GM10266 (cell line): ENCODE measurements around the gene FHOD3.
A peak's percentile ranks its signal among the peaks of the same experiment; 100 is the strongest.

Source experiments
- DNase-seq: peaks from one replicate; pipeline ENCODE4 v3.0.0; 2012; ENCODE audit errors: extremely low spot score
- TF ChIP-seq, protein P1 (sequence below): IDR thresholded peaks from 2 replicates; pipeline ENCODE4 v1.5.1; 2012; ENCODE audit warnings: mild to moderate bottlenecking, low read depth; ENCODE audit not compliant: control insufficient read depth, insufficient read depth; ENCODE audit errors: missing control alignments

Gene FHOD3

GRCh38 chr18:36653141-36653869 is 355.8 kb downstream of the FHOD3 start:
- TF ChIP-seq, protein P1, sequence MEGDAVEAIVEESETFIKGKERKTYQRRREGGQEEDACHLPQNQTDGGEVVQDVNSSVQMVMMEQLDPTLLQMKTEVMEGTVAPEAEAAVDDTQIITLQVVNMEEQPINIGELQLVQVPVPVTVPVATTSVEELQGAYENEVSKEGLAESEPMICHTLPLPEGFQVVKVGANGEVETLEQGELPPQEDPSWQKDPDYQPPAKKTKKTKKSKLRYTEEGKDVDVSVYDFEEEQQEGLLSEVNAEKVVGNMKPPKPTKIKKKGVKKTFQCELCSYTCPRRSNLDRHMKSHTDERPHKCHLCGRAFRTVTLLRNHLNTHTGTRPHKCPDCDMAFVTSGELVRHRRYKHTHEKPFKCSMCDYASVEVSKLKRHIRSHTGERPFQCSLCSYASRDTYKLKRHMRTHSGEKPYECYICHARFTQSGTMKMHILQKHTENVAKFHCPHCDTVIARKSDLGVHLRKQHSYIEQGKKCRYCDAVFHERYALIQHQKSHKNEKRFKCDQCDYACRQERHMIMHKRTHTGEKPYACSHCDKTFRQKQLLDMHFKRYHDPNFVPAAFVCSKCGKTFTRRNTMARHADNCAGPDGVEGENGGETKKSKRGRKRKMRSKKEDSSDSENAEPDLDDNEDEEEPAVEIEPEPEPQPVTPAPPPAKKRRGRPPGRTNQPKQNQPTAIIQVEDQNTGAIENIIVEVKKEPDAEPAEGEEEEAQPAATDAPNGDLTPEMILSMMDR: no peak
- no peak for DNase-seq

DNA sequence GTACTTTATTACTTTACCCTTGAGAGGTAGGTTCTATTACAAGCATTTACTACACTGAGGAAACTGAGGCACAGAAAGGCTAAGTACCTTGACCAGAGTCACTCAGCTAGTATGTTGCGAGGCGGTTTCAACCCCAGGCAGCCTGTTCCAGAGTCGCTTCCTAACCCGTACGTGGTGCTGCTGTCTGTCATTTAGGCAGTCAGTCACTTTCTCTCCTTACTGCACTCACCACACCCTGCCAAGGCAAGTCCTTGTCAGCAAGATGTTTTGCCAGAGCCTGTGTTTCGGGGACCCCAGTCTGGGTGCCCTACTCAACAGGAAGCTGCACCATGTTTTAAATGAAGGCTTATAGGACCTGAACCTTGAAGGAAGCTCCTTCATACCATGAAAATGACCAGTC is 356.4 kb downstream of the FHOD3 start:
- TF ChIP-seq, protein P1: no peak
- no peak for DNase-seq

GRCh38 chr18:36655074-36655473 is 357.6 kb downstream of the FHOD3 start:
- TF ChIP-seq, protein P1: no peak
- DNase-seq: no peak

GRCh38 chr18:36655930-36656329 is 358.4 kb downstream of the FHOD3 start:
- TF ChIP-seq, protein P1: no peak
- no peak for DNase-seq

DNA sequence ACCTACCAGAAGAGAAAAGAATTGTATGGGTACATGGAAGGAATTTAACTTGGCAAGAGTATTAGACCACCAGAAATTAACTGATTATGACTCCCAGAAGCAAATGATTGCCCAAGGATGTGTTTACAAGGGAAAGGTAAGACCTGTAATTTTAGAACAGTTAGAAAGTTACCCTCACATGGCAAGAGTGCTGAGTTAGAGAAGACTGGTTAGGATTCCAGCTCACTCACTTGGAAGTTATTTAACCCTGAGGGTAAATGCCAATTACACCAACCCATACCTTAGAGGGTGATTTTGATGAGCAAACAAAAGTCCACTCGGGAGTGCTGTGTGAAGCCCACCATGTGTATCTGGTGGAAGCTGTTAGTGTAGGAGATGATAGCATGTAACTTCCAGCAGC is 361.1 kb downstream of the FHOD3 start:
- DNase-seq: no peak
- TF ChIP-seq, protein P1: no peak

DNA sequence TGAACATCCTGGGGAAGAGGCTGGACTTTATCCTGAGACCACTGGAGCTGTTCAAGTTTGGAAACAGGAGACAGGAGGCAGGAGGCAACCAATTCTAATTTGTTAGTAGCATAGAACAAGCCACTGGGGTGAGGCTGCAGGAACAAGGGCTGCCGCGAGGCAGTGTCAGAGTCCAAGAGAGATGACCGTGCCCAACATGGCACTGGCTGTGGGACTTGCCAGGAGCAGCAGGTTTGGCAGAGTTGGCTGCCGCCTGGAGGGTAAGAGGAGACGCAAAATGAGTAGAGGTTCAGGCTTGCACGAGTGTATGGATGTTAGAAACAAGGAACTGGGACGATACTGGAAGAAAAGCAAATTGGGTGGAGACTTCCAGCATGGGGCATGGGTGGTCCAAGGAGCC is 362.8 kb downstream of the FHOD3 start:
- DNase-seq: no peak
- TF ChIP-seq, protein P1: no peak

DNA sequence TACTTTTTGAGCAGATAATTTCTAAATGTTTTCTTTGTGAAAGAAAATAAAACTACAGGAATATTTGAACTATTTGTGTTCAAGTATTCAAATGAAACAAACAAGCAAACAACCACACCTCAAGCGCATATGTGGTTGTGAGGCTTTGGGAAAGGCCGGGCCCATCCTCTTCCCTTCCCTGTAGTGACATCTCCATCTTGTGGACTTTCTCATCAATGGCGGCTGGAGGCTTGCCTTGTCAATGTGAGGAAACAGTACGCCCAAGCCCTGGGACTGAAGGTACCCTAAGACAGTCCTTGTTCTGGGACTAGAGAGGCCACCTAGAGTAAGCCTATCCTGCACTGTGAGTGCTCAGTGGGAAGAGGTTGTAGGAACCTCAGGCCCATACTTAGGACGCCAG is 364.5 kb downstream of the FHOD3 start:
- no peak for DNase-seq
- TF ChIP-seq, protein P1: peak; percentile 58
